Measurements from ENCODE around the gene SMARCD2.

Gene SMARCD2

GRCh38 chr17:63840591-63841349 is 1.7 kb downstream of the SMARCD2 start:
- no peak for DNase-seq (ENCODE audit: extremely low read depth, low read depth)
- no peak for TF ChIP-seq CTCF (IDR thresholded peaks at IDR 0.05; ENCODE audit: low read depth, low read length)

GRCh38 chr17:63838631-63839171 is 3.8 kb downstream of the SMARCD2 start:
- peak; percentile 66 for DNase-seq (ENCODE audit: extremely low read depth, low read depth)
- no peak for TF ChIP-seq CTCF (IDR thresholded peaks at IDR 0.05; ENCODE audit: low read depth, low read length)

- no peak for DNase-seq (ENCODE audit: extremely low read depth, low read depth)
- TF ChIP-seq CTCF (IDR thresholded peaks at IDR 0.05; ENCODE audit: low read depth, low read length): no peak
Measured at GRCh38 chr17:63837962-63838600, 4.4 kb downstream of the SMARCD2 start.

- DNase-seq (ENCODE audit: extremely low read depth, low read depth): no peak
- TF ChIP-seq CTCF (IDR thresholded peaks at IDR 0.05; ENCODE audit: low read depth, low read length): no peak
Measured at GRCh38 chr17:63837480-63837879, 5.0 kb downstream of the SMARCD2 start.

DNA sequence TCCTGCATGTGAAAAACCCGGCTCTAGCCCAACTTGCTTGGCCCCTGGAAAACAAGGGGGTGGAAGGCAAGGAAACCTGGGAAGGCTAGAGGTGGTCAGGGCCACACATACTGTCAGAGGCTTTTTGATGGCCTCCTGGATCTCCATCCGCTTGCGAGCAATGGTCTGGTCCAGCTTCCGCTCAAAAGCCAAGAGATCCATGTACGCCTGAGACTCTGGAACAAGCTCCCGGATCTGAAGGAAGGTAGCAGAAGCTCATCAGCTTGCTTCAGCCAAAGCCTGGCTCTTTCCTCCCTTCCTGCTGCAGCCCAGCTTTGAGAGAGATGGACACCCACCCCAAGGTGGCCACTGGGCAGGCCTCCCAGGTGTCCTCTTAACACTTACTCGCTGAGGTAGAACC is 5.7 kb downstream of the SMARCD2 start:
- TF ChIP-seq CTCF (IDR thresholded peaks at IDR 0.05; ENCODE audit: low read depth, low read length): no peak
- no peak for DNase-seq (ENCODE audit: extremely low read depth, low read depth)

DNA sequence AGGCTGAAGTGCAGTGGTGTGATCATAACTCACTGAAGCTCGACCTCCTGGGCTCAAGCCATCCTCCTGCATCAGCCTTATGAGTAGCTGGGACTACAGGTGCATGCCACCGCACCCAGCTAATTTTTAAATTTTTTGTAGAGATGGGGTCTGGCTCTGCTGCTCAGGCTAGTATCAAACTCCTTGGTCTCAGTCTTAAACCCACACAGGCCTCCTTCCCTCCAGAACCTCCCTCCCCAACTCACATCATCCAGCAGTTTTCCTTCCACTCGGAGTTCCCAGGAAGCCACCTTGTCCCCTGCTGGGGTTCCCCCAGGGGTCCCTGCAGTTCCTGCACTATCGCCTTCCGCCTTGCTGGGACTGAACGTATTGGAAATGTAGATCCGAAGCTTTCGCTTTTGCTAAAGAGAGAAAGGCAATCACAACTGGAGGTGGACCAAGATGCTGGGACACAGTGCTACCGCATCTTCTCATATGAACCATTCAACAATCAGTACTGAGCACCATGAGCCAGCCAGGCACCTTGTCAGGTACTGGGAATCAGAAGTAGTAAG is 7.2 kb downstream of the SMARCD2 start:
- no peak for TF ChIP-seq CTCF (IDR thresholded peaks at IDR 0.05; ENCODE audit: low read depth, low read length)
- DNase-seq (ENCODE audit: extremely low read depth, low read depth): no peak

All from AG09319 (cell line).